ENCODE measurements around the gene PPRC1. TPM values are rescaled to one million over a fixed set of nuclear protein-coding genes. Genes with fewer than 3 reads are reported as not detected.

The PPRC1 gene
- total and polyA plus RNA-seq, 2 donors (not counting 1 experiment from before 2014, with no cell fraction given): 23.3 to 36.3 TPM

DNA sequence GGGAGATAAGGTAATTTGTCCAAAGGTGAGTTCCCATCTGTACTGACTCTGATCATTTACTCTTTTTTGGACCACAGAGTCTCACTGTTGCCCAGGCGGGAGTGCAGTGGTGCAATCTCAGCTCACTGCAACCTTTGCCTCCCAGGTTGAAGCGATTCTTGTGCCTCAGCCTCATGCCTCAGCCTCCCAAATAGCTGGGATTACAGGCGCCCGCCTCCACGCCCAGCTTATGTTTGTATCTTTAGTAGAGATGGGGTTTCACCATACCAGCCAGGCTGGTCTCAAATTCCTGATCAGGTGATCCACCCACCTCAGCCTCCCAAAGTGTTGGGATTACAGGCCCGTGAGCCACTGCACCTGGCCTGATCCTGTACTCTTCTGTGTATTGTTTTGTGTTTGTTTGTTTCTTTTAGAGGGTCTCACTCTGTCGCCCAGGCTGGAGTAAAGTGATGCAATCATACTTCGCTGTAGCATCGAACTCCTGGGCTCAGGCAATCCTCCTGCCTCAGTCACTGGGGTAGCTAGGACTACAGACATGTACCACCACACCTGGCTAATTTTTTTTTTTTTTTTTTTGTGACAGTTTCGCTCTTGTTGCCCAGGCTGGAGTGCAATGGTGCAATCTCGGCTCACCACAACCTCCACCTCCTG lies 21.8 kb downstream of the PPRC1 start:
- H3K4me1 Mint-ChIP-seq: peaks cover 36% of the 10 kb centered on the region
- POLR2A ChIA-PET: interaction anchor here (1.4 kb wide), 1 partner anchor 32 kb away, joined by 4 read pairs; no protein-coding TSS in a partner anchor
- no peak overlapping the region for H3K27ac Mint-ChIP-seq
- DNase-seq: no peak
- H3K9me3 Mint-ChIP-seq (ENCODE audit: insufficient read depth): no peaks in the 10 kb centered on the region
- TF ChIP-seq, protein P1, sequence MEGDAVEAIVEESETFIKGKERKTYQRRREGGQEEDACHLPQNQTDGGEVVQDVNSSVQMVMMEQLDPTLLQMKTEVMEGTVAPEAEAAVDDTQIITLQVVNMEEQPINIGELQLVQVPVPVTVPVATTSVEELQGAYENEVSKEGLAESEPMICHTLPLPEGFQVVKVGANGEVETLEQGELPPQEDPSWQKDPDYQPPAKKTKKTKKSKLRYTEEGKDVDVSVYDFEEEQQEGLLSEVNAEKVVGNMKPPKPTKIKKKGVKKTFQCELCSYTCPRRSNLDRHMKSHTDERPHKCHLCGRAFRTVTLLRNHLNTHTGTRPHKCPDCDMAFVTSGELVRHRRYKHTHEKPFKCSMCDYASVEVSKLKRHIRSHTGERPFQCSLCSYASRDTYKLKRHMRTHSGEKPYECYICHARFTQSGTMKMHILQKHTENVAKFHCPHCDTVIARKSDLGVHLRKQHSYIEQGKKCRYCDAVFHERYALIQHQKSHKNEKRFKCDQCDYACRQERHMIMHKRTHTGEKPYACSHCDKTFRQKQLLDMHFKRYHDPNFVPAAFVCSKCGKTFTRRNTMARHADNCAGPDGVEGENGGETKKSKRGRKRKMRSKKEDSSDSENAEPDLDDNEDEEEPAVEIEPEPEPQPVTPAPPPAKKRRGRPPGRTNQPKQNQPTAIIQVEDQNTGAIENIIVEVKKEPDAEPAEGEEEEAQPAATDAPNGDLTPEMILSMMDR (IDR thresholded peaks at IDR 0.05): no peak
- no peak for TF ChIP-seq EZH2 (IDR thresholded peaks at IDR 0.05; ENCODE audit: borderline replicate concordance, insufficient read depth, low read depth, low read length, poor library complexity, severe bottlenecking)
- H3K27me3 ChIP-seq (replicated peaks in 1 of 4; ENCODE audit: control extremely low read depth in 1 of 4, control insufficient read depth in 3 of 4, insufficient read depth in 4 of 4, low read length in 3 of 4): no peaks in the 10 kb centered on the region
- peaks cover under 1 to 44% of the 10 kb centered on the region in 2 experiments for H3K36me3 ChIP-seq (replicated peaks in 1 of 2; ENCODE audit: control extremely low read depth in 1 of 2, control insufficient read depth in 1 of 2, extremely low read depth in 1 of 2, insufficient read depth in 2 of 2, low read length in 1 of 2)
- 100% methylated on average over 1 of the region's 11 CpGs for WGBS (ENCODE audit: insufficient coverage)
- intact Hi-C loops (cut with micrococcal nuclease): loop anchor here (5.0 kb wide), 1 partner anchor 558 kb away; the partner anchor contains the start of genes ARL3 and SFXN2
- no peak overlapping the region for H3K27ac ChIP-seq (ENCODE audit: low read length in 2 of 2)
- no peak overlapping the region for H3K4me2 ChIP-seq (replicated peaks; ENCODE audit: low read depth, low read length, poor library complexity, severe bottlenecking)
- no peak overlapping the region for H3K4me3 ChIP-seq (ENCODE audit: control extremely low read depth in 1 of 5, extremely low read depth in 1 of 5, insufficient read depth in 1 of 5, low read depth in 2 of 5, low read length in 4 of 5)
- peaks cover 0 to 5% (median 0%) of the 10 kb centered on the region in 3 donors for H3K9me3 ChIP-seq (ENCODE audit: control extremely low read depth in 1 of 3, control insufficient read depth in 2 of 3, insufficient read depth in 1 of 3, low read length in 2 of 3)
- H4K20me1 ChIP-seq (ENCODE audit: control insufficient read depth, insufficient read depth, low read length, poor library complexity, severe bottlenecking): peaks cover 43% of the 10 kb centered on the region
- H3K9ac ChIP-seq (ENCODE audit: low read length): no peak overlapping the region
- H3K27me3 Mint-ChIP-seq: no peaks in the 10 kb centered on the region
- H3K4me1 ChIP-seq (ENCODE audit: control insufficient read depth in 2 of 2, insufficient read depth in 2 of 2, low read length in 2 of 2): peaks cover 15 to 24% of the 10 kb centered on the region in 2 donors
- H3K79me2 ChIP-seq (ENCODE audit: control insufficient read depth, insufficient read depth, low read length): peaks cover 67% of the 10 kb centered on the region
- no peak overlapping the region for H2AFZ ChIP-seq (ENCODE audit: insufficient read depth, low read depth, low read length, poor library complexity, severe bottlenecking)
- CTCF ChIA-PET: interaction anchor here (0.7 to 1.5 kb wide), 2 partner anchors 22 to 1661 kb away, joined by 3 to 4 read pairs; partner anchors contain the start of gene PPRC1
- no peak for ATAC-seq (ENCODE audit: low read depth)
- H3K4me3 Mint-ChIP-seq: peak overlapping the region; percentile 16

DNA sequence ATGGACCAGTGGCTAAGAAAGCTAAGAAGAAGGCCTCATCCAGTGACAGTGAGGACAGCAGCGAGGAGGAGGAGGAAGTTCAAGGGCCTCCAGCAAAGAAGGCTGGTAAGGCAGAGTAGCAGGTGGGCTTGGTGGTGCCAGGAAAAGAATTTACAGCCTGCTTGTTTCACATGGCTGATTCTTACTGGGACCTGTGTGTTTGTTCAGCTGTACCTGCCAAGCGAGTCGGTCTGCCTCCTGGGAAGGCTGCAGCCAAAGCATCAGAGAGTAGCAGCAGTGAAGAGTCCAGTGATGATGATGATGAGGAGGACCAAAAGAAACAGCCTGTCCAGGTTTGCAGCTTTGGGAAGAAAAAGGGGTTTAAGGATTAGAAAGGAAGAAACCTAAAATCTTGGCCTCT lies 24.4 kb downstream of the PPRC1 start:
- ChIA-PET POLR2A (no interaction called here), CTCF (interaction anchor here (0.6 to 2.6 kb wide), 4 partner anchors 12 to 581 kb away, joined by 3 to 11 read pairs (median 6); no protein-coding TSS in a partner anchor)
- DNase-seq: no peak
- Mint-ChIP-seq H3K27ac (no peak overlapping the region), H3K27me3 (no peaks in the 10 kb centered on the region), H3K4me3 (no peak overlapping the region), H3K4me1 (peaks cover 22% of the 10 kb centered on the region), H3K9me3 (ENCODE audit: insufficient read depth) (no peaks in the 10 kb centered on the region)
- Histone ChIP-seq H3K27ac (ENCODE audit: low read length in 2 of 2) (no peak overlapping the region), H3K36me3 (replicated peaks in 1 of 2; ENCODE audit: control extremely low read depth in 1 of 2, control insufficient read depth in 1 of 2, extremely low read depth in 1 of 2, insufficient read depth in 2 of 2, low read length in 1 of 2) (peaks cover 6 to 61% of the 10 kb centered on the region in 2 experiments), H3K9ac (ENCODE audit: low read length) (no peak overlapping the region), H3K79me2 (ENCODE audit: control insufficient read depth, insufficient read depth, low read length) (peaks cover 67% of the 10 kb centered on the region), H3K27me3 (replicated peaks in 1 of 4; ENCODE audit: control extremely low read depth in 1 of 4, control insufficient read depth in 3 of 4, insufficient read depth in 4 of 4, low read length in 3 of 4) (no peaks in the 10 kb centered on the region), H4K20me1 (ENCODE audit: control insufficient read depth, insufficient read depth, low read length, poor library complexity, severe bottlenecking) (peaks cover 43% of the 10 kb centered on the region), H2AFZ (ENCODE audit: insufficient read depth, low read depth, low read length, poor library complexity, severe bottlenecking) (no peak overlapping the region), H3K4me1 (ENCODE audit: control insufficient read depth in 2 of 2, insufficient read depth in 2 of 2, low read length in 2 of 2) (peaks cover 10 to 16% of the 10 kb centered on the region in 2 donors), H3K4me3 (ENCODE audit: control extremely low read depth in 1 of 5, extremely low read depth in 1 of 5, insufficient read depth in 1 of 5, low read depth in 2 of 5, low read length in 4 of 5) (no peak overlapping the region), H3K9me3 (ENCODE audit: control extremely low read depth in 1 of 3, control insufficient read depth in 2 of 3, insufficient read depth in 1 of 3, low read length in 2 of 3) (peaks cover 0 to 4% (median 0%) of the 10 kb centered on the region in 3 donors), H3K4me2 (replicated peaks; ENCODE audit: low read depth, low read length, poor library complexity, severe bottlenecking) (no peak overlapping the region)
- WGBS (ENCODE audit: insufficient coverage): 98% methylated on average over 3 of the region's 3 CpGs
- intact Hi-C loops (cut with micrococcal nuclease): no loop called here
- TF ChIP-seq EZH2 (IDR thresholded peaks at IDR 0.05; ENCODE audit: borderline replicate concordance, insufficient read depth, low read depth, low read length, poor library complexity, severe bottlenecking): no peak
- TF ChIP-seq, protein P1 (IDR thresholded peaks at IDR 0.05): no peak
- ATAC-seq (ENCODE audit: low read depth): no peak
